Activated T-cell treated with anti-CD3 and anti-CD28 coated beads, Interleukin-2, amount 50 U/mL, for 24 hours (primary cell): ENCODE results near the gene TPST2.

Experiments used
- DNase-seq: peaks from one replicate; pipeline ENCODE4 v3.0.0-alpha.2; 2020
- H3K27ac Mint-ChIP-seq: 2 replicates; pipeline ENCODE4 v1.8.0; 2020; ENCODE audit warnings: mild to moderate bottlenecking, mixed read lengths
- H3K27me3 Mint-ChIP-seq: 2 replicates; pipeline ENCODE4 v1.8.0; 2020; ENCODE audit warnings: mixed read lengths
- H3K36me3 Mint-ChIP-seq: 2 replicates; pipeline ENCODE4 v1.8.0; 2020; ENCODE audit warnings: low read depth, mixed read lengths
- H3K4me1 Mint-ChIP-seq: 2 replicates; pipeline ENCODE4 v1.8.0; 2020; ENCODE audit warnings: low read depth, mixed read lengths
- H3K4me3 Mint-ChIP-seq: 2 replicates; pipeline ENCODE4 v1.8.0; 2020; ENCODE audit warnings: mild to moderate bottlenecking, moderate library complexity, mixed read lengths
- H3K9me3 Mint-ChIP-seq: 2 replicates; pipeline ENCODE4 v1.8.0; 2020; ENCODE audit warnings: mixed read lengths

Gene TPST2

DNA sequence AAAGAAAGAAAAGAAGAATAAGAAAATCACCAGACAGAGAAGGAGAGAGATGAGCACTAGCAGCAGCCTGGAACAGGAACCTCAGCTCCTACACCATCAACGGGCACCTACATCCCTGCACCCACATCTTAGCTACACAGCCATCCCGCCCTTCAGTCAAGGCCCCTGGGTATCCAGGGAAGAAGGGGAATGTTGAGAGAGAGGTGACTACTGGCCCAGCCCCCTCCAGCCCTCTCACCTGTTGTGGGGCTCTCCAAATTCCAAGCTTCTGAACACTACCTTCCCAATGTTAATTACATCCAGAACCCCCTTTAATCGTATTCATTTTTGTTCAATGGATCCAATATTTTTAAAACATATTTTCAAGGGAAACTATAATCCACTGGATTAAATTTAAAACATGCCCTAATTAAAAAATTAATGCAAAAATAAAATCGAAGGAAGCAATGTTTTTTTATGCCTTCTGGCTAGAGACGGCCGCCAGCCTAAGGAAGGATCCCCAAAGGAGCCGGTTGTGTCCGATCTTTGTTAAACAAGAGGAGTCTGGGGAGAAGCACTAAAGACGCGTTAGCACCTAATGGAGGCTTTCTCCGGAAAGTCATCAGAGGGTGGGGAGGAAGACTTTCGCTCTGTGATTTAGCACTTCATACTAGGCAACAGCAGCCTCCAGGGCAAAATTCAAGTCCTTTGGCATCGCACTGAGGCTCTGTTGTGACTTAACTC is 9.5 kb downstream of the TPST2 start:
- Mint-ChIP-seq H3K27ac (peak overlapping the region; percentile 89), H3K4me3 (peak overlapping the region; percentile 55), H3K4me1 (peaks cover 68% of the 10 kb centered on the region), H3K9me3 (no peaks in the 10 kb centered on the region), H3K27me3 (no peaks in the 10 kb centered on the region), H3K36me3 (peaks cover 40% of the 10 kb centered on the region)
- no peak for DNase-seq

DNA sequence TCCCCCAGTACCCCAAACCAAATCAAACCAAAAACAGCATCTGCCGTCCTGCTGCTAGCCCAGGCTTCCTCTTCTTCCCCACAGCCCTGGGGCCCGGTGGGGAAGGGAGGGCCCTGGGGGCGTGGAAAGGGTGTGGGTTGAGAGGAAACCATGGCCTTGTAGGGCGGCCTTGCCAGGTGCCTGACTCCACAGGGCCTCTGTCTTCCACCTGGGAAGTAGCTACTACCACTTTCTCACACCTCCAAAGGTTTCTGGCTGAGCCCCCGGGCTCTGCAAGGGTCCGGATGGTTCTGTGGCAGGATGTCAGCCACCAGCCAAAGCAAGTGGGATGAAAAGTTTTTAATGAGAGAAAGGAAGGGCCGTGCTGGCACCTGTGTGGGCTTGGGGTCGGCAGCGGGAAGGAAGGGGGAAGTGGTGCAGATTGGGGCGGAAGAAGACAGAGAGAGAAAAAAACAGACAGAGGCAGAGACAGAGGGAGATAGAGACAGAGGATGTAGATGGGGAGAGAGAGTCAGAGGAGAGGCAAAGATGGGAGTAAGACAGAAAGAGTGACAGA is 10.5 kb downstream of the TPST2 start:
- peak; percentile 69 for DNase-seq
- Mint-ChIP-seq H3K4me1 (peaks cover 61% of the 10 kb centered on the region), H3K36me3 (peaks cover 41% of the 10 kb centered on the region), H3K27ac (peak overlapping the region; percentile 89), H3K4me3 (peak overlapping the region; percentile 55), H3K27me3 (no peaks in the 10 kb centered on the region), H3K9me3 (no peaks in the 10 kb centered on the region)

DNA sequence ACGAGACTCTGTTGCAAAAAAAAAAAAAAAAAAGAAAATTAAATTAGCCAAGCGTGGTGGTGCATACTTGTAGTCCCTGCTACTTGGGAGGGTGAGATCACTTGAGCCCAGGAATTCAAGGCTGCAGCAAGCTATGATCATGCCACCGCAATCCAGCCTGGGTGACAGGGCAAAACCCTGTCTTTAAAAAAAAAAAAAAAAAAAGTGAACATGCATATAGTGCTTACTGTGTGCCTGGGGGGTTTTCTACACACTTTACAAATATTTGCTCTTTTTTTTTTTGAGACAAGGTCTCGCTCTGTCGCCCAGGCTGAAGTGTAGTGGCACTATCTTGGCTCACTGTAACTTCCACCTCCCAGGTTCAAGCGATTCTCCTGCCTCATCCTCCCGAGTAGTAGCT is 12.9 kb downstream of the TPST2 start:
- no peak overlapping the region for H3K4me3 Mint-ChIP-seq
- H3K36me3 Mint-ChIP-seq: peaks cover 38% of the 10 kb centered on the region
- DNase-seq: no peak
- H3K27ac Mint-ChIP-seq: no peak overlapping the region
- H3K9me3 Mint-ChIP-seq: no peaks in the 10 kb centered on the region
- no peaks in the 10 kb centered on the region for H3K27me3 Mint-ChIP-seq
- H3K4me1 Mint-ChIP-seq: peaks cover 66% of the 10 kb centered on the region

DNA sequence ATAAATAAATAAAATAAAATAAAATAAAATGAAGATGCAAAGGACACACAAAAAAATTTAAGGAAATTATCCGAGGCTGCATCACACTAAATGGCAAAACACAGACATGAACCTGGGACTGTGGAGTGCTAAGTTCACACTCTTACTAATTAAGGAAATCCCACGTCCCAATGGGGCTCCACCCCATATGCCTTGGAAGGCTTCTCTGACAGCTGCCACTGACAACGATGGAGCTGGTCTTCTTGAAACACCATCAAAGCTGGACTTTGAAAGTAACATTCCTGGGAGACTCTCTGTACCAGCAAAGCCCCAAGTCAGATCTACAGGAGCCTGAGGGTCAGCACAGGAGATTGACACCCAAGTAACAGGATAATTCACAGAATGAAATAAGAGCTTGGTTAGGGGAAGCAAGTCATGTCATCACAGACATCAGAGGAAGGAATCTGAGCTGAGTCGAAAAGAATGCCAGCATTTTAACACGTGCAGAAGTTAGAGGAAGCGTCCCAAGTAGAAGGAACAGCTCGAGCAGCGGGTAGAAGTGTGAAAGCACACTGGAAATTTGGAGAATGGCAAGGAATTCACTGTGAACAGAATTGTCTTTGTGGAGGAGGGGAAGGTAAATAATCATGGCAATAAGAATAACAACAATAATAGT is 13.8 kb downstream of the TPST2 start:
- no peak for DNase-seq
- H3K4me1 Mint-ChIP-seq: peaks cover 68% of the 10 kb centered on the region
- H3K36me3 Mint-ChIP-seq: peaks cover 30% of the 10 kb centered on the region
- H3K27ac Mint-ChIP-seq: no peak overlapping the region
- H3K4me3 Mint-ChIP-seq: no peak overlapping the region
- H3K9me3 Mint-ChIP-seq: no peaks in the 10 kb centered on the region
- H3K27me3 Mint-ChIP-seq: no peaks in the 10 kb centered on the region

DNA sequence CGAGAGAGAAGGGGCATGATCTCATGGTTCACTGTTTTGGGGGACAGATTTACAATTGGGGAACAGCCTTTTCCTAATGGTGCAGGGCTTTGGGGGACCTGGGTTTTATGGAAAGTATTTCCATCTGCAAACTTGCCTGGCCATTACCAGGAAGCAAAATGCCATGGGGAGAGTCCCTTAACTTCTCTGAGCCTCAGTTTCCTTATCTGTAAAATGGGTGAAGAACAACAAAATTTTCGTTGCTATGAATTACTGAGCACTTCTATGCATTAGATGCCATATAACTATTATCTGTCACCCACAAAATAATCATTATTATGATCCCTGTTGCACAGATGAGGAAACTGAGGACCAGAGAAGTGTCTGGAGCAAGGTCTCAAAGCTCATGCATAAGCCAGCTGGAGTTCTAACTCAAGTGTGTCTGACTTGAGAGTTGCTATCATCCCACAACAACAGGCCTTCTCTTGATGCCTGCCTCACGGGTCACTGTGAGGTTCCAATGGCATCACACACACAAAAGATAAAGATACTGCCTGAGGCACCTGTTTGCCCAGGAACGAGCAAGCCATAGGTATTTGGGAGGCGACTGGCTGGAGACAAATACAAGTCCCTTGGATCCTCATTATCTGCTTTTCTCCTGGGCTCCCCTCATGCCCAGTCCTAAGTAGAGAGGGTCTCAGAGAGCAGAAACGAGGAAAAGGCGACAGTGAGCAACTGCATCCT is 15.8 kb downstream of the TPST2 start:
- DNase-seq: no peak
- Mint-ChIP-seq H3K36me3 (peaks cover 34% of the 10 kb centered on the region), H3K4me3 (no peak overlapping the region), H3K27me3 (no peaks in the 10 kb centered on the region), H3K27ac (no peak overlapping the region), H3K4me1 (peaks cover 60% of the 10 kb centered on the region), H3K9me3 (no peaks in the 10 kb centered on the region)

DNA sequence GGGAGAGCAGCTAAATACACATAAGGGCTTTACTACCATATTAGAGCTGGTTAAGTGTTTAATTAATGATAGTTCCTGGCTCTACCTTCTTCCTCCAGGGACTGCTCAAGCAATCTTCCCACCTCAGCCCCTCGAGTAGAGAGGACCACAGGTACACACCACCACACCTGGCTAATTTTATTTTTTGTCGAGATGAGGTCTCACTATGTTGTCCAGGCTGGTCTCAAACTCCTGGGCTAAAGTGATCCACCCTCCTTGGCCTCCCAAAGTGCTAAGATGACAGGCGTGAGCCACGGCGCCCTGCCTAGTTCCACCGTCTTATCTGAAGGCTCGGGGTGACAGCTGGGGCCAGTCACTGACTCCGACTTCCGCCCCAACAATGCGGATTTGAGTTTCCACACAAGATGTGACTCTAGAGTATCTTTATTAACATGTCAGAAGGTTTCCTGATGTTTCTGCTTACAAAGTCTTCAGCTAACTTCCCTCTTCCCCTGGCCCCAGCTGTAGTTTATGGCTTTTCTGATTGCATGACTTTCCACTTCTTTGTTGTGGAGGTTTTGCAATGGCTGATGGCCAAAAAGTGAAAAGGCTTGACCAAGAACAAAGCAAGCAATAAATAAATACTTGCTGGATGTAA is 16.8 kb downstream of the TPST2 start:
- H3K27ac Mint-ChIP-seq: peak overlapping the region; percentile 64
- no peaks in the 10 kb centered on the region for H3K27me3 Mint-ChIP-seq
- H3K4me1 Mint-ChIP-seq: peaks cover 57% of the 10 kb centered on the region
- no peak overlapping the region for H3K4me3 Mint-ChIP-seq
- no peak for DNase-seq
- peaks cover 34% of the 10 kb centered on the region for H3K36me3 Mint-ChIP-seq
- no peaks in the 10 kb centered on the region for H3K9me3 Mint-ChIP-seq

DNA sequence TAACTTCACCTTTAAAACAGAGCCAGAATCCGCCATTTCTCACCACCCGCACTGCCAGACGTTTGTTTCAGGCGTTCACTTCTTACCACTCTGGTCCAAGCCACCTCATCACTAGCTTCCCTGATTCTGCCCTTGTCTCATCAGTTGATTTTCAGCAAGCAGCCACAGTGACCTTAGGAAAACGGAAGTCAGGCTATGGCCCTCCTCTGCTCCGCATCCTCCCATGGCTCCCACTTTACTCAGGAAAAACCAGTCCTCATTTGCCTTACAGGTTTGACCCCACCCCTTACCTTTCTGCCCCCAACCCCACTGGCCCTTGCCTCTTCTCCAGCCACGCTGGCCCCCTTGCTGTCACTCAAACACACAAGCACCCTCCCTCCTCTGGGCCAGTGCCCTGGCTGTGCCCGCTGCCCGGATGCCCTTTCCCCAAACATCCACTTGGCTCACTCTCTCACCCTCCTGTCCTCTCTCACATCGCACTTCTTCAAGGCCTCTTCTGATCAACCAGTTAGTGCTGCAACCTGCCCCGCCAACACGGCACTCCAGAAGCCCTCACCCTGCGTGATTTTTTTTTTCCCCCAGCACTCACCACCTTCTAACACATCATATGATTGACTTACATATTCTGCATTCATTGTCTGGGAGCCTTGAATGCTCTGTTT is 18.9 kb downstream of the TPST2 start:
- no peak overlapping the region for H3K4me3 Mint-ChIP-seq
- H3K27me3 Mint-ChIP-seq: no peaks in the 10 kb centered on the region
- peak overlapping the region; percentile 48 for H3K27ac Mint-ChIP-seq
- peaks cover 60% of the 10 kb centered on the region for H3K4me1 Mint-ChIP-seq
- no peaks in the 10 kb centered on the region for H3K9me3 Mint-ChIP-seq
- no peak for DNase-seq
- peaks cover 28% of the 10 kb centered on the region for H3K36me3 Mint-ChIP-seq

DNA sequence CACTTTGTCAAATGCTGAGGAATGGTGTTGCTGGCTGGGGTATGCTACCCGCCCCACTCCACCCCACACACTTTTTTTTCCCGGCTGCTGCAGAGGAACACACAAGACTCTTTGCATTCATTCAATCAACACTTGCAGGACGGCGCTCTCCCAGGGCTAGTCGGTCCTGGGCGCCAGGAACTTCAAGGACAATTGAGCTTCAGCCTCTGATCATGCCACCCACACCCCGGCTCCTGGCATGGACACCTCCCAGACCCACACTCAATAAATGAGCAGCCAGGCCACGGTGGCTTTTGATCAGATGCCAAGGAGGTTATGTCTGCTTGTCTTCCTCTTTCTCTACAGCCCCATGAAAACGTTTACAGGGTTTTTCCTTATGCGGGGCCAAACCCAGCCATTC is 19.8 kb downstream of the TPST2 start:
- Mint-ChIP-seq H3K9me3 (no peaks in the 10 kb centered on the region), H3K27me3 (no peaks in the 10 kb centered on the region), H3K27ac (peak overlapping the region; percentile 41), H3K36me3 (peaks cover 30% of the 10 kb centered on the region), H3K4me3 (no peak overlapping the region), H3K4me1 (peaks cover 61% of the 10 kb centered on the region)
- DNase-seq: no peak

DNA sequence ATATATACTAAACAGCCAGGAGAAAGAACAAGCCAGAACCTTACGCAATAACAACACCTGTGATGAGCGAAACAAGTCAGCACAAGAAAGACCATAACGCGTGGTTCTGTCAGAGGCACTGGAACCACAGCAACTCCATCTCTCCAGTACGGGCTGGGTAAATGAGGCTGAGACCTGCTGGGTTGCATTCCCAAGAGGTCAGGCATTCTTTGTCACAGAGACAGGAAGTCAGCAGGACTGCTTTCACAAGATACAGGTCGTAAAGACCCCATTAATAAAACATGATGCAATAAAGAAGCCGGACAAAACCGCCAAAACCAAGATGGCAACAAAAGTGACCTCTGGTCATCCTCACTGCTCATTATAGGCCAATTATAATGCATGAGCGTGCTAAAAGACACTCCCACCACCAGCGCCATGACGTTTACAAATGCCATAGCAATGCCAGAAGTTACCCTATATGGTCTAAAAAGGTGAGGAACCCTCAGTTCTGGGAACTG is 21.7 kb downstream of the TPST2 start:
- Mint-ChIP-seq H3K4me3 (no peak overlapping the region), H3K4me1 (peaks cover 63% of the 10 kb centered on the region), H3K9me3 (no peaks in the 10 kb centered on the region), H3K36me3 (peaks cover 33% of the 10 kb centered on the region), H3K27ac (no peak overlapping the region), H3K27me3 (no peaks in the 10 kb centered on the region)
- no peak for DNase-seq

DNA sequence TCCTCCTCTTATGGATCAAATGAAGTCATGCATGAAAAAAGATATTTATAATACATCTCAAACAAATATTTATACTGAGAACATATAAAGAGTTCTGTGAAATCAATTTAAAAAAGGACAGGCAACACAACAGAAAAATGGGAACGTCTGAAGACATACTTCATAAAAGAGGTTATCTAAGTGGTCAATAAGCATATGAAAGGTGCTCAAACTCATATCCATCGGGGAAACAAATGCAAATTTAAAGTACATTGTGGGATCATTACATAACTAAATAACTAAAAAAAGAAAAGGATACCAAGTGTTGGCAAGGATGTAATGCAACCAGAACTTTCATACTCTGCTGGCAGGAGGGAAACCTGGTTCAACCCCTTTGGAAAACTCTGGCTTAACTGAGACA is 22.3 kb downstream of the TPST2 start:
- DNase-seq: no peak
- Mint-ChIP-seq H3K4me1 (peaks cover 58% of the 10 kb centered on the region), H3K27ac (no peak overlapping the region), H3K4me3 (no peak overlapping the region), H3K9me3 (no peaks in the 10 kb centered on the region), H3K36me3 (peaks cover 26% of the 10 kb centered on the region), H3K27me3 (no peaks in the 10 kb centered on the region)

DNA sequence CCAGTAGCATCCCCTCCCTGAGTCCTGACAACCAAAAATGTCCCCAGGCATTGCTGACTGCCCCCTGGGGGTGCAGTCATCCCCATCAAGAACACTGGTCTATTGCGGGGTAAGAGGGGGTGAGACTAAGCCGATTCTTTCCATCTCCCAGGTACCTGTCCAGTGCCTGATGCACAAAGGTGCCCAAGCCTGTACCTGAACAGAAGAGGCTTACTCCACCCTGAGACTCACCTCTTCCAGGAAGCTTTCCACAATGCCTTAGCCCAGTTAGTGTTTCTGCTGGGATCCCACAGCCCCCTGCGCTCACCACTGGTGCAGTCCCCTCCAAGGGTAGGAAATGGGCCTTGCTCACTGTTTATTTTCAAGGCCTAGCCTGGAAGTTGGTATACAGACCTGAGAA is 22.9 kb downstream of the TPST2 start:
- no peaks in the 10 kb centered on the region for H3K27me3 Mint-ChIP-seq
- DNase-seq: no peak
- no peak overlapping the region for H3K4me3 Mint-ChIP-seq
- H3K36me3 Mint-ChIP-seq: peaks cover 26% of the 10 kb centered on the region
- no peaks in the 10 kb centered on the region for H3K9me3 Mint-ChIP-seq
- no peak overlapping the region for H3K27ac Mint-ChIP-seq
- peaks cover 55% of the 10 kb centered on the region for H3K4me1 Mint-ChIP-seq

DNA sequence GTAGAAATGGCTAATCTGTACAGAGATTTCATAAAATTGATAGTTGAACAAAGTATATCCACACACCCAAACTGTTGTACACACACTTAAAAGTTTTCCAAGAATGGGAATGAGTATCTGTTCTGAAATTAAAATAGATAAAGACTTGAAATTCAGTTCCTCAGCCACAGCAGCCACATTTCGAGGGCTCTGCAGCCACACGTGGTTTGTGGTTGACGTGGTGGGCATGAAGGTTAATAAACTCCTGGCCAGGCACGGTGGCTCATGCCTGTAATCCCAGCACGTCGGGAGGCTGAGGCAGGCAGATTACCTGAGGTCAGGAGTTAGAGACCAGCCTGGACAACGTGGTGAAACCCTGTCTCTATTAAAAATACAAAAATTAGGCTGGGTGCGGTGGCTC is 24.0 kb downstream of the TPST2 start:
- Mint-ChIP-seq H3K4me3 (no peak overlapping the region), H3K9me3 (no peaks in the 10 kb centered on the region), H3K4me1 (peaks cover 45% of the 10 kb centered on the region), H3K27me3 (no peaks in the 10 kb centered on the region), H3K36me3 (peaks cover 23% of the 10 kb centered on the region), H3K27ac (no peak overlapping the region)
- DNase-seq: no peak

DNA sequence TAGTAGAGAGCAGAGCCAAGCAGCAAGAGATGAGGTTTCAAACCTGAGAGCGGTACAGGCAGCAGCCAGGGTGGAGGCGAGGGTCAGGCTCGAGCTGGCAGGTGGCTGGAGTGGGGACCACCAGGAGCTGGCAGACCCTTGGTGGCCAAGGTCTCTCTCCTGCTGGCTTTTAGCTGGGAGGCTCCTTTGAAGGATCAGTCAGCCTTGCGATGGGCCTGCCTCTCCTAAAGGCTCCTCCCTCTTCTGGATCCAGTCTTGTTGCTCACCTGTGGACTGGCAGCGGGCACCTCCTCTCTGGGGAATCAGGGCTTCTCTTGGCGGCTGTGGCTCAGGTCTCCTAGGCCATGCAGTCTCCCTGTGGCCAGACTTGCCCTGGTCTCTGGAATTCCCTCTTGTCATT is 24.8 kb downstream of the TPST2 start:
- no peaks in the 10 kb centered on the region for H3K27me3 Mint-ChIP-seq
- DNase-seq: no peak
- H3K27ac Mint-ChIP-seq: no peak overlapping the region
- H3K4me3 Mint-ChIP-seq: no peak overlapping the region
- no peaks in the 10 kb centered on the region for H3K9me3 Mint-ChIP-seq
- H3K36me3 Mint-ChIP-seq: peaks cover 22% of the 10 kb centered on the region
- H3K4me1 Mint-ChIP-seq: peaks cover 38% of the 10 kb centered on the region

DNA sequence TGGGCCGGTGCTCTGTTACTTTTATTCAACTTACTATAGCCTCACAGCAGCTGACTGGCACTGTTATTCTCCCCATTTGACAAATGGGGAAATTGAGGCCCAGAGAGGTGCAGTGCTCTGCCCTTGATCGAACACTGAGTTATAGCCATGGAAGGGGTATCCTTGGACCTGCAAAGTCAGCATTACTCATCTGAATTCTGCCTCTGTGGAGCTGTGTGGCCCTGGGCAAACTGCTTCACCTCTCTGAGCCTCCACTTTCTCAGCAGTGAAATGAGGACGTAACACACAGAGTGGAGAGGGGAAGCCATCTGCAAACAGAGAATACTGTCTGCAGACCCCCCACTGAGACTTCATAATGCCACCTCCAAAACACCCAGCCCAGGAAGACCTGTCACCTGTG is 25.3 kb downstream of the TPST2 start:
- Mint-ChIP-seq H3K27ac (no peak overlapping the region), H3K4me3 (no peak overlapping the region)

More for the DNA sequence above, 25.3 kb downstream of the TPST2 start:
- Mint-ChIP-seq H3K9me3 (no peaks in the 10 kb centered on the region), H3K36me3 (peaks cover 20% of the 10 kb centered on the region), H3K4me1 (peaks cover 36% of the 10 kb centered on the region), H3K27me3 (no peaks in the 10 kb centered on the region)
- no peak for DNase-seq
